Measurements from ENCODE around the gene SQOR. TPM values are rescaled to one million over a fixed set of nuclear protein-coding genes. Genes with fewer than 3 reads are reported as not detected.
"Not testable (repeated sequence)": the region's sequence is repeated elsewhere in the genome, so short reads cannot be mapped to it uniquely, and the experiment has no call there.

The SQOR gene
- total RNA-seq, 2 donors from 2014 or later = 24.8 to 29.0 TPM

DNA sequence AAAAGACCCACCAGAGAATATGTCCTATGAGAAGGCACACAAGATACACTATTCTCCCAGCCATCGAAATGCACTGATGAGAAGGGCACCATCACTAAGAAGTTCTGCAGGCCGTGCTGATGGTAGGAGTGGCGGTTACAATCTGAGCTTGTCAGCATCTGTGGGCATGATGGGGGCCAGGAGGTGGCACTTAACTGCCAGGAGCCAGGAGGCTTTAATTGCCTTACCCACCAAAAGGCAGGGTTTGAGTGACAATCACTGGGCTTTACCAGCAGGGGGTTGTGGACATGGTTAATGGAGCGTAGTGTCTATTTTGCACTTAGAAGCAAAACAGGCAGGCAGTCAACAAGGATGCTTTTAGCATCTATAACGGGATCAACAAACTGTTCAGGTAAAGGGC lies 16.0 kb upstream of the SQOR start:
- intact Hi-C loops (cut with DNase I) = loop anchor here in 1 of 2 donors (10.0 kb wide), 1 partner anchor 164 kb away; no protein-coding TSS in a partner anchor
- DNase-seq (no peak), ATAC-seq (no peak)

- intact Hi-C loops (cut with DNase I) = no loop called here
- ATAC-seq (no peak), DNase-seq (no peak)
Observed at GRCh38 chr15:45628136-45628535, 6.7 kb upstream of the SQOR start.

- ATAC-seq (peak in 1 of 2 donors; percentile 71), DNase-seq (peak; percentile 50)
- intact Hi-C loops (cut with DNase I) = no loop called here
Observed at GRCh38 chr15:45630917-45631691, 3.7 kb upstream of the SQOR start.

GRCh38 chr15:45631776-45632175 lies 3.1 kb upstream of the SQOR start:
- intact Hi-C loops (cut with DNase I) = no loop called here
- ATAC-seq = no peak

GRCh38 chr15:45635191-45635638 lies 386 bp downstream of the SQOR start:
- DNase-seq (peak; percentile 74), ATAC-seq (peak; percentile 54 to 69)
- intact Hi-C loops (cut with DNase I) = no loop called here

More at GRCh38 chr15:45631776-45632175, 3.1 kb upstream of the SQOR start:
- DNase-seq = no peak

DNA sequence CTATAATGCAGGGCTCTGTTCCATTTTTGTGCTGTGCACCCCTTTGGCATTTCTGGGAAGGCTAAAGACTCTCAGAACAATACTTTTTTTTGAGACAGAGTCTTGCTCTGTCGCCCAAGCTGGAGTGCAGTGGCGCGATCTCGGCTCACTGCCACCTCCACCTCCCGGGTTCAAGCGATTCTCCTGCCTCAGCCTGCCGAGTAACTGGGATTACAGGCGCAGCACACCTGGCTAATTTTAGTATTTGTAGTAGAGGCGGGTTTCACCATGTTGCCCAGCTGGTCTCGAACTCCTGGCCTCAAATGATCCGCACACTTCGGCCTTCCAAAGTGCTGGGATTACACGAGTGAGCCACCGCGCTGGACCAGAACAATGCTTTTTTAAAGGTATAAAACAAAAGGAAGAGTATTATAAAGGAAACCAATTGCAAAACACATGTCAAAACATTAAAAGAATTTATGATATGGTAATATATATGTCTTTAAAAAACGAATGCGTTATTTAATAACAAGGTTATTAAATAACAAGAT lies 999 bp downstream of the SQOR start:
- DNase-seq = no peak
- intact Hi-C loops (cut with DNase I) = no loop called here
- no peak for ATAC-seq

DNA sequence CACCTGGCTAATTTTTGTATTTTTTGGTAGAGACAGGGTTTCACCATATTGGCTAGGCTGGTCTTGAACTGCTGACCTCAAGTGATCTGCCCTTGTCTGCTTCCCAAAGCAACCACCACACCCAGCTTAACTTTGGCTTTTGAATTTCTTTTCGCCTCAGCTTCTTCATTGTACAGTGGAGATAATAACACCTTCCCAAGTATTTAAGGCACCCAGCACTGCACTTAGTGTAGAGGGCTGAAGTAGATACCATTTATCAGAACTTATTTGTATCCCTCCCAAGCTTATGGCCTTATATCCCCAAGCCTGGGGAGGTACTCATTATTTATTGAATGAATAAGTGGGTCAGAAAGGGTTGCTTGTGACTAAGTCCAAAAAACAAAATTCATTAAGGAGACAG lies 2.3 kb downstream of the SQOR start:
- intact Hi-C loops (cut with DNase I) = no loop called here
- ATAC-seq = no peak
- no peak for DNase-seq

GRCh38 chr15:45637552-45638033 lies 2.8 kb downstream of the SQOR start:
- ATAC-seq (peak; percentile 20 to 25), DNase-seq (peak; percentile 52)
- intact Hi-C loops (cut with DNase I) = no loop called here

GRCh38 chr15:45640616-45641015 lies 5.8 kb downstream of the SQOR start:
- intact Hi-C loops (cut with DNase I) = no loop called here
- DNase-seq = no peak
- peak in 1 of 2 donors; percentile 47 for ATAC-seq

- DNase-seq (no peak), ATAC-seq (peak; percentile 28 to 45)
Observed at GRCh38 chr15:45641374-45641781, 6.5 kb downstream of the SQOR start.

GRCh38 chr15:45641999-45642932 lies 7.4 kb downstream of the SQOR start:
- DNase-seq = no peak
- intact Hi-C loops (cut with DNase I) = no loop called here
- peak; percentile 45 to 64 for ATAC-seq

More at GRCh38 chr15:45641374-45641781, 6.5 kb downstream of the SQOR start:
- intact Hi-C loops (cut with DNase I) = no loop called here

DNA sequence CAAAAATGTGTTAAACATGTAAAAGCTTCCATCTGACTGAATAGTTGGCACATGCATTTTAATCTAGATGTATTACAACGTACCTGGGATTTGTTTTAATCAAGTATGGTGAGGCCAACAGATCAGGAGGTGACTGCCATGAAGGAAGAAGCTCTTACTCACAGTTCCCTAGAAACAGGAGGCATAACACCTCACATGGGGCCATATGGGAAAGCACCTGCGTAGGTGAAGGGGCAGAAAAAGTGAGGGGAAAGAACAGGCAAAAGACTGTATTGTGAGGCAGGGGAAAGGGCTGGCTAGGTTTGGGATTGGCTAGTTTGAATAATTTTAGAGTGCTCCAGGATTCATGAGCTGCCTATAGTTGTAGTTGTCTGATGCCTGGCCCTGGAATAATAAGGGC lies 9.6 kb downstream of the SQOR start:
- intact Hi-C loops (cut with DNase I) = no loop called here
- ATAC-seq (no peak), DNase-seq (no peak)

DNA sequence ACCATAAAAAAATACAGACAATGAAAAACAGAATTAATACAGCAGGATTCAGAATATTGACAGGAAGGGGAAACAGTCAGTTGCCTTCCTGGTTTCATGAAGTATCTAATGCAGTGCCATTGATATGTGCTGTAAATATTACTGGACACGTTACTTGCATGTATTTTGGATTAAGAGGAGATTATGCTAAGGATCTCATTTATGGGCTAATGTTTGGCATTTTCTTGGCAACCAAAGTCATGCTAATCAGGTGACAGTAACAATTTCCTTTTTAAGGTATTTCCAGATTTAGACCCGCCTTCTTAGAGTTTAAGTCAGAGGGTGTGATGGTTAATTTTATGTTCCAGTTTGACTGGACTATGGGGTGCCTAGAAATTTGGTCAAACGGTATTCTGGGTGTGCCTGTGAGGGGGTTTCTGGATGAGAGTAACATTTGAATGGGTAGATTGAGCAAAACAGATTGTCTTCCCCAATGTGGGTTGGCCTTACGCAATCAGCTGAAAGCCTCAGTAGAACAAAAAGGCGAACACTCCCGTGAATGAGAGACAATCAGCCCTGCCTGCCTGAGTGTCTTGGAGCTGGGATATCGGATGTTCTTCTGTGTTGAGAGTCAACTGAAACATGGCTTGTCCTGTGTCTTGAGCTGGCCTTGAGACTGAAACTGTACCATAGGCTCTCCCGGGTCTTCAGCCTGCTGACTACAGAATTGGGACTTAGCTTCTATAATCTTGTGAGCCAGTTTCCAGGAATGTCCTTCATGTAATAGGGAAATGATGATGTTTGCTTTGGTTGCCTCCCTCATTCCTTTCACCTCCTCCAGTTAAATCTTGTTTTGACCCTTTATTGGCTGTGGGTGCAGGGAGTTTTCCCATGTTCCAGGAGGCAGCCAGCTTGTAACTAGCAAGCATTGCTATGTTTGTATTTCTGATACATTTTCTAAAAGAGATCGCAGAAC lies 10.5 kb downstream of the SQOR start:
- peak; percentile 24 to 34 for ATAC-seq
- intact Hi-C loops (cut with DNase I) = no loop called here
- DNase-seq = peak; percentile 39

DNA sequence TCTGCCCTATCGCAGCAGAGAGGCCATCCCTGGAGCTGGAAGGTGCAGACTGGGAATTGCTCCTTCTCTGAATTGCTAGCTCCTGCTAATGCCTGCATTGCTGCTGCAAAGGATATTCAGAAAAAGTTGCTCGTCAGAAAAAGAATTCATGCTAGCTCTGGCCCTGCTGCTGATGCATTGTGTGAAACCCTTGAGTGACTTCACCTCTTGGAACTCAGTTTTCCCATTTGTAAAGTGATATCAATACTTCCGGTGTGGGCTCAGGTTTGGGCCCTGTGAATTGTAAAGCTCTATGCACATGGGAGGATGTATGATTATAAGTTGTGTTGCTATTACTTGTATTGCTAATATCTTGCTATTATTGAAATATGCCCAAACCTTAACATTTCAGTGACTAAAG lies 11.4 kb downstream of the SQOR start:
- DNase-seq = no peak
- intact Hi-C loops (cut with DNase I) = no loop called here
- no peak for ATAC-seq

- ATAC-seq = no peak
- intact Hi-C loops (cut with DNase I) = no loop called here
- no peak for DNase-seq
Observed at GRCh38 chr15:45647828-45648227, 13.0 kb downstream of the SQOR start.

DNA sequence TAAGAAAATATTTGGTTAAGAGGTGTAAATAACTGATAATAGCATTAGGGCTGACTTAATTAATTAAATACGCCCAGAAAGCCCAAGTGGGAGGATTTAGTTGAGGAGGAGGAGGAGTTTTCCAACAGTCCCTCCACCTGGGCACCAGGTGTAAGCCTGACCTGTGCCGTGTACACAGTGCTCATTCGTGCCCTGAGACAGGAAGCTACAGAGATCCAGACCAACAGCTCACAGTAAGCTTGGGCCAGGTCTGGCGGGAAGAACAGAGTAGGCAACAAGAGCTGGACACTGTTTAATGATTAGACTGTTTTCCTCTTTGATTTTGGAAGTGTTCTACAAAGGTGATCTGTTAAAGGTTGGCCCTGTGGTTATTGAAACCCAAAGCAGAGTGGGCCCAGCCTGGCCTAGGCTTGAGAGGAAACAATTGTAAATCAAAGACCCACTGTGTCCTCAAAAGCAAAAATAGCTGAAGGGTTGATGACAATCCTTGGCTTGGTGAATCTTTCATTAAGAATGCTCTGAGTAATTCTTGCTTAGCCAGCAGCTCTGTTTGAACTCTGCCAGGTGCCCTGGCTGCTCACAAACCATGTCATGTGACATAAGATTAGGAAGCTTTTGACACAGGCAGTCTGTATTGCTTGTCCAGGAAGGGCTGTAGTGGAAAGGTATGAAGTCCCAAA lies 13.8 kb downstream of the SQOR start:
- intact Hi-C loops (cut with DNase I) = no loop called here
- peak in 1 of 2 donors; percentile 74 for ATAC-seq

GRCh38 chr15:45650007-45650406 lies 15.2 kb downstream of the SQOR start:
- intact Hi-C loops (cut with DNase I); ATAC-seq; DNase-seq: not testable (repeated sequence)

More for the DNA sequence above, 13.8 kb downstream of the SQOR start:
- DNase-seq = no peak

All from left cardiac atrium (tissue), 4 donors.